H4 (cell line): Measurements from ENCODE around the gene CLIP1. TPM values are rescaled to one million over a fixed set of nuclear protein-coding genes. Genes with fewer than 3 reads are reported as not detected.
A peak's percentile ranks its signal among the peaks of the same experiment; 100 is the strongest.
"Not testable (repeated sequence)": the region's sequence is repeated elsewhere in the genome, so short reads cannot be mapped to it uniquely, and the experiment has no call there.

Experiments
- DNase-seq: peaks from one replicate; pipeline ENCODE4 v3.0.0-alpha.2; 2015; ENCODE audit warnings: low spot score
- total RNA-seq: library from RNA; depleted of rRNA; stranded (reverse); fragments of >200 nt; shearing (Covaris generic); gene quantifications from 2 replicates; pipeline ENCODE4 v1.2.3, GENCODE V29; 2014

The CLIP1 gene
- total RNA-seq, 1 experiment from 2014 or later = 22.4 TPM

DNA sequence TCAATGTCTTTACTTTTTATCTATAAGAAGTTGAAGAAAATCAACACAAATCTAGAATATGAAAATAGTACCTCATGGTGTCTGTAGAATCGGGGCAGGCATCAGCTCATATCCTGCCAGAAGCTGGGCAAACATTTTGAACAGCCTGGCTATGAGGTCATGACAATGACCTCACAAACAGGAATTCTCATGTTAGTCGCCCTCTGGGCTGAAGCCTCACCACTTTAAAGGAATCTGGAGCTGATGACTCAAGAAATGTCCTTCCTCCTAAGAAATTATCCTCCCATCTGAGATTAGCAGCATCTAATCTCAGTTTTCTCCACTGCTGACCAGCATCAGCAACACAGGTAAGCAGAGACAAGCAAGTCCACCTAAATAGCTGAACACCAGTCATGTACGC, 27.1 kb downstream of the CLIP1 start:
- DNase-seq = peak; percentile 29

- DNase-seq = no peak
Measured at GRCh38 chr12:122394626-122395194, 27.8 kb downstream of the CLIP1 start.

DNA sequence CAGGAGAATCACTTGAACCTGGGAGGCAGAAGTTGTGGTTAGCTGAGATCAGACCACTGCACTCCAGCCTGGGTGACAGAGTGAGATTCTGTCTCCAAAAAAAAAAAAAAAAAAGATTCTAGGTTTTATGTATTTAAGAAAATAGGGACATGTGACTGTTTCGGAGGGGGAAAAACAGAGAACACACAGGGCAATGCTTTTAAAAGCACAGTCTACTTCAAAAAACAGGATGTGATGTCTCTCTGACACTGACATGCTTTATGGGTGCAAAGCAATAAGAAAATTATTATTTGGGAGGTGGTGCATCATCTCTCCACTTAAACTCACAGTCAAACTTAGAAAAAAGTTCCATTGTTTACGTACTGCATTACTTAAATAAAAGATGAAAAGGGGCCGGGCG, 28.7 kb downstream of the CLIP1 start:
- no peak for DNase-seq

DNA sequence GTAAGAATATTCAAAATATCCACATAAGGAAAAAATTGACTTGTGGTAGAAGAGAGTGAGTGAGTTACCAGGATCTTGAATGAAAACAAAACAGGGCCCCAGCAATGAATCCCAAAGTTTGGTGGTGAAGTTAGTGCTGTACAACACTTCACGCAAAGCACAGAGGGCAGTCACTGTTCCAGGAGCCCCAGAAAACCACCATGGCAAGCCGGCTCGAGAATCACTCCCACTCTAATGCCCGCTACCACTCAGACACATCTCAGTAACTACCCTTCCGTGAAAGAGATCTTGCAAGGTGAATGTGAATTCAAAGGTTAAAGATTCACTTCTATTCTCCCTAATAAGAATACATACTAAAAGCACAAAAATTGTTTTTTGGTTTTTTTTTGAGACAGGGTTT, 30.1 kb downstream of the CLIP1 start:
- DNase-seq = no peak

GRCh38 chr12:122389677-122390076, 32.8 kb downstream of the CLIP1 start:
- no peak for DNase-seq

DNA sequence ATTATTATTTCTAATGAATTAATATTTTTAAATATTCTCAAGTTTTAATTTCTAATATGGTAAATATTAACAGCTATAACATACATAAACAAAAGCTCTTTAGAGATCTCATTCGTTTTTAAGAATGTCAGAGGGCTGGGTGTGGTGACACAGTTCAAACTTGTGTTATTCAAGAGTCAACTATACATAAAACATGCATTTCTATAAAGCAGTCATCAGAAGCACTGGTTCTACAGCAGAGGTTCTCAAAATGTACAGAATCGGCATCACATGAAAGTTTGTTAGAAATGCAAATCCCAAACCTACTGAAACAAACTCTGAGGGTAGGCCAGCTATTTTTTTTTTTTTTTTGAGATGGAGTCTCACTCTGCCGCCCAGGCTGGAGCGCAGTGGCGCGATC, 34.6 kb downstream of the CLIP1 start:
- no peak for DNase-seq

DNA sequence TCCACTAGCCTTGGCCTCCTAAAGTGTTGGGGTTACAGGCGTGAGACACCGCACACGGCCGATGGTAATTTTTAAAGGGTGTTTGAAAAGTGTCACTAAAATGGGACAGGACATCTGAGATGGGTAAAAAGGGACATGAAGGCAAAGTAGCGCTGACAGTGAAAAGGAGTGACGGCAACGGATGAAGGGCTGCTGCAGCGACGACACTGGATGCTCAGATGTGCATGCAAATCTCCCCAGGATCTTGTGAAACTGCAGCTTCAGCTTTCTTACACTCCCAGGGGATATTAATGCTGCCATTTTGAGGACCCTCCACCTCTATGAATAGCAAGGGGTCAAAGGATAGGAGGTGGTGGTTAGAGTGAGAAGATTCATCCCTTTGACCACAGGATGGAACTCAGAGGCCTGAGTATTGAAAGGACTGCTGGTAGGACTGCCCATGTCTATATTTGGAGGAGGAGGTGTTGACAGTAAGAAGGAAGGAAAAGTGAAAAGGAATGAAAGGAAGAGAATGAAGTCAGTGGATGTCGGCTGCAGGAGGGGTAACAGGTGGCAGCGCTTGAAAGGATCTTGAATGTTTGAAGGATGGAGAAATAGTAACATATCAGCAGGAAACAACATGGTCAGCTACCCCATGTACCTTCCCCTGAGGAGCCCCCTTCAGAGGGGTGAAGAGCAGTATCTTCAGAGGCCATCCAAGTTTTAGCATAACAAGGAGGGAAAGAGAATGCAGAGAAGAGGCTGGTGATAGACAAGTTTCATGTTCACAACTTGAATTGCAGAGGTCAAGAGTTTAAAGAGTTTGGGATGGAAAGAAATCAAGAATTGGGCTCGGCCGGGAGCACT, 37.1 kb downstream of the CLIP1 start:
- DNase-seq = no peak

DNA sequence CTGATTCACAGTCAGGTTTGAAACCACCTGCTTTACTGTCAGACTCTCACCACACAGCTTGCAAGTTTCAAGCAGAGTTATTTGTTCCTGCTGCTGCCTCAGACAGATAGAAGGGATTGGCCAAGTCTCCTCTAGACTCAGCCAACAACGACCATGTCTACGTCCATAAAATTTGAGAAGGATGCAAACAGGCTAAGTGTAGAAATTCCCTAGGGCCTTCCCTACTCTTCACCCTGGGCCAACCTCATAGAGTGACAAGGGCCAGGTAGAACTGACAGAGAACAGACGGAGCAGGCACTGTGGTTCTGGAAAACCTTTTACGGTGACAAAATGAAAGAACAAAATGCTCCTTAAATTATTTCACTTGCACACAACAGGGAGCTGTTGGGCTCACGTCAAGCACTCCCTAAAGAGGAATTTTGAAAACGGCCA, 39.5 kb downstream of the CLIP1 start:
- DNase-seq = no peak

DNA sequence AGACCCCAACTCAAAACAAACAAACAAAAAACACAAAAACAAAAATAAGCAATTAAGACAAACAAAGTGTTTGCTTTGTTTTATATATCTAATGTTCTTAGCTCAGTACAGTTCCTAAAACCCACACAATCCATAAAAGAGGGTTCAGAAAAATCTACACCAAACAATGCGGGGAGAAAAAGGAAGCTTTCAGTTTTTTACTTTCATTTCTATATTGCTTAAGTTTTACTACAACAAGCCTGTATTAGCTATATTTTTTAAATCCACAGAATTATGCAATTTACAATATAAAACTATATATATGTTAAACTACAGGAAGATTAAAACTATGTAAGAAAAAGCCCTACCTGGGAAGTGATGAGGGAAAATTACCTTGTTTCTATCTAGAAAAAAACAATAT, 41.4 kb downstream of the CLIP1 start:
- no peak for DNase-seq

GRCh38 chr12:122376751-122377150, 45.7 kb downstream of the CLIP1 start:
- DNase-seq = not testable (repeated sequence)

GRCh38 chr12:122374707-122375106, 47.8 kb downstream of the CLIP1 start:
- DNase-seq = no peak

- DNase-seq = no peak
Measured at GRCh38 chr12:122371475-122372045, 50.9 kb downstream of the CLIP1 start.

DNA sequence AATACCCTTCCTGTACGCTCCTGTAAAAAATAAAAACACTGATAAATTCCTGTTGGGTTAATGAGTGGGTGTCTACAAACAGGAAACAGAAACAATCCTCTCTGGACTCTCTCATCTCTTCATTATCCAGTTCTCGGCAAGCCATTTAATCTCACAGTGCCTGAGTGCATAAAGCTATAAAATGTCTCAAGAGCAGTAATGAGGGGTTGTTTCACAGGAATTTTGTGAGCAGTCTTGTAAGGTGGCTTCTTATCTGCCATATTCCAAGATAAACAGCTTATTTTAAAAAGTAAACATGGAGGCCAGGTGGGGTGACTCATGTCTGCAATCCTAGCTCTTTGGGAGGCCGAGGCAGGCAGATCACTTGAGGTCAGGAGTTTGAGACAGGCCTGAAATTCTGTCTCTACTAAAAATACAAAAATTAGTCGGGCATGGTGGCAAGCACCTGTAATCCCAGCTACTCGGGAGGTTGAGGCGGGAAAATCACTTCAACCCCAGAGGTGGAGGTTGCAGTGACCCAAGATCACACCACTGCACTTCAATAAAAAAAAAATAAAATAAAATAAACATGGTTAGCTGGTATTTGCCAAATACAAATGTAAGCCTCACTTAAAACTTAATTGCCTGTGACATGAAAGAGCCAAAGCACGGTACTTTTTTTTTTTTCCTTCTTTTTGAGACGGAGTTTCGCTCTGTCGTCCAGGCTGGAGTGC, 54.0 kb downstream of the CLIP1 start:
- DNase-seq = peak; percentile 75

GRCh38 chr12:122367632-122368031, 54.8 kb downstream of the CLIP1 start:
- DNase-seq = not testable (repeated sequence)

GRCh38 chr12:122366685-122367475, 55.6 kb downstream of the CLIP1 start:
- peak; percentile 29 for DNase-seq

DNA sequence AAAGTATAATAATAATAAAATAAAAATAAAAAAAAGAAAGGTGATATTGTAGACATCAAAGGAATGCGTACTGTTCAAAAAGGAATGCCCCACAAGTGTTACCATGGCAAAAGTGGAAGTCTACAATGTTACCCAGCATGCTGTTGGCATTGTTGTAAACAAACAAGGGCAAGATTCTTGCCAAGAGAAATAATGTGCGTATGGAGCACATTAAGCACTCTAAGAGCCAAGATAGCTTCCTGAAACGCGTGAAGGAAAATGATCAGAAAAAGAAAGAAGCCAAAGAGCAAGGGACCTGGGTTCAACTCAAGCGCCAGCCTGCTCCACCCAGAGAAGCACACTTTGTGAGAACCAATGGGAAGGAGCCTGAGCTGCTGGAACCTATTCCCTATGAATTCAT, 57.2 kb downstream of the CLIP1 start:
- DNase-seq = peak; percentile 47

DNA sequence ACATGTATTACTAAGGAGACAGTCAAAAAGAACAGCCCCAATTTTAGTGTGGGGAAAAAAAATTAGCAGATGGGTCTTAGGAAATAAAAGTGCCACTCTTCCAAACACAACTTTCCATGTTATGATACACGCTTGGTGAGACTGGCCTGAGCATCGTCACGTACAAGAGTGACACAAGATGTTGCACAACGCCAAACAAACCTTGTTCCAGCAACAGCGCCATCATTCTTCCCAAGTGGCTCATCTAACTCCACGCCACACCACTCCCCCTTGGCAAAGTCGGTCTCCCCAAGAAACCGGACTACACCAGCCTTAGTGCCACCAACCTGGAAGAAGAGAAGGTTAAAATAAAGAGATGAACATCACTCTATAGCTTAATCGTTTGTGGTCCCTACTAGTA, 58.7 kb downstream of the CLIP1 start:
- no peak for DNase-seq

- no peak for DNase-seq
Measured at GRCh38 chr12:122362755-122363154, 59.7 kb downstream of the CLIP1 start.

- DNase-seq = not testable (repeated sequence)
Measured at GRCh38 chr12:122358403-122358802, 64.1 kb downstream of the CLIP1 start.

DNA sequence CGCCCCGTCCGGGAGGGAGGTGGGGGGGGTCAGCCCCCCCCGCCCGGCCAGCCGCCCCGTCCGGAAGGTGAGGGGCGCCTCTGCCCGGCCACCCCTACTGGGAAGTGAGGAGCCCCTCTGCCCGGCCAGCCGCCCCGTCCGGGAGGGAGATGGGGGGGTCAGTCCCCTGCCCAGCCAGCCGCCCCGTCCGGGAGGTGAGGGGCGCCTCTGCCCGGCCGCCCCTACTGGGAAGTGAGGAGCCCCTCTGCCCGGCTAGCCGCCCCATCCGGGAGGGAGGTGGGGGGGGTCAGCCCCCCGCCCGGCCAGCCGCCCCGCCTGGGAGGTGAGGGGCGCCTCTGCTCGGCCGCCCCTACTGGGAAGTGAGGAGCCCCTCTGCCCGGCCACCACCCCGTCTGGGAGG, 64.9 kb downstream of the CLIP1 start:
- not testable (repeated sequence) for DNase-seq

- not testable (repeated sequence) for DNase-seq
Measured at GRCh38 chr12:122356991-122357390, 65.5 kb downstream of the CLIP1 start.
